ENCODE data around the gene ZC3H7A. TPM values are rescaled to one million over a fixed set of nuclear protein-coding genes. Genes with fewer than 3 reads are reported as not detected.

ZC3H7A gene
- total and polyA plus RNA-seq, 9 of the 15 experiments (the other 6 are each of a cell fraction or from before 2014, with no cell fraction given), result 19.8 to 49.1 (median 28.2) TPM

GRCh38 chr16:11719762-11720161, 77.3 kb downstream of the ZC3H7A start:
- Histone ChIP-seq H3K9ac (ENCODE audit: insufficient read depth in 1 of 2, low read depth in 2 of 2, low read length in 2 of 2) (no peak overlapping the region), H2AFZ (ENCODE audit: low read depth, low read length) (no peak overlapping the region), H3K27me3 (ENCODE audit: control insufficient read depth in 2 of 2, insufficient read depth in 2 of 2, low read length in 2 of 2) (no peaks in the 10 kb centered on the region), H3K9me1 (ENCODE audit: control insufficient read depth, insufficient read depth, low read length) (no peaks in the 10 kb centered on the region), H3K27ac (ENCODE audit: extremely low read depth, low read depth, low read length) (no peak overlapping the region; the same call in 2 of the 3 replicates), H3K4me2 (ENCODE audit: insufficient read depth, low read length) (no peak overlapping the region), H3K4me3 (no peak overlapping the region), H4K20me1 (replicated peaks; ENCODE audit: control insufficient read depth, insufficient read depth, low read length) (no peaks in the 10 kb centered on the region), H3K79me2 (ENCODE audit: control insufficient read depth, insufficient read depth, low read length) (no peaks in the 10 kb centered on the region), H3K4me1 (replicated peaks in 1 of 2; ENCODE audit: control insufficient read depth in 2 of 2, insufficient read depth in 2 of 2, low read length in 2 of 2) (no peaks in the 10 kb centered on the region), H3K36me3 (ENCODE audit: control insufficient read depth, insufficient read depth, low read length) (peaks cover 77% of the 10 kb centered on the region), H3K9me3 (replicated peaks; ENCODE audit: control insufficient read depth, insufficient read depth, low read depth, low read length) (no peaks in the 10 kb centered on the region)
- intact Hi-C loops (cut with micrococcal nuclease), result no loop called here
- FAIRE-seq (peak; percentile 66), DNase-seq (ENCODE audit: extremely low read depth in 1 of 4, low spot score in 3 of 4) (no peak), ATAC-seq (no peak)
- POLR2A ChIA-PET, result interaction anchor here (1.6 to 2.4 kb wide), 2 partner anchors 12 to 17 kb away, joined by 5 to 6 read pairs; no protein-coding TSS in a partner anchor
- CTCF ChIA-PET (ENCODE audit: low intra/inter-chr PET ratio), result interaction anchor here (0.8 kb wide), 1 partner anchor 9 kb away, joined by 3 read pairs; no protein-coding TSS in a partner anchor
- WGBS (ENCODE audit: insufficient coverage, low coverage, missing lambda C conversion rate), result 99% methylated on average over 4 of the region's 4 CpGs
- TF ChIP-seq, protein P1, sequence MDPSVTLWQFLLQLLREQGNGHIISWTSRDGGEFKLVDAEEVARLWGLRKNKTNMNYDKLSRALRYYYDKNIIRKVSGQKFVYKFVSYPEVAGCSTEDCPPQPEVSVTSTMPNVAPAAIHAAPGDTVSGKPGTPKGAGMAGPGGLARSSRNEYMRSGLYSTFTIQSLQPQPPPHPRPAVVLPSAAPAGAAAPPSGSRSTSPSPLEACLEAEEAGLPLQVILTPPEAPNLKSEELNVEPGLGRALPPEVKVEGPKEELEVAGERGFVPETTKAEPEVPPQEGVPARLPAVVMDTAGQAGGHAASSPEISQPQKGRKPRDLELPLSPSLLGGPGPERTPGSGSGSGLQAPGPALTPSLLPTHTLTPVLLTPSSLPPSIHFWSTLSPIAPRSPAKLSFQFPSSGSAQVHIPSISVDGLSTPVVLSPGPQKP (CRISPR knock-in tag; IDR thresholded peaks at IDR 0.05), result no peak
- in situ Hi-C loops (cut with MboI), result no loop called here
- BruUV-seq (replicated peaks), result no TSS peak

DNA sequence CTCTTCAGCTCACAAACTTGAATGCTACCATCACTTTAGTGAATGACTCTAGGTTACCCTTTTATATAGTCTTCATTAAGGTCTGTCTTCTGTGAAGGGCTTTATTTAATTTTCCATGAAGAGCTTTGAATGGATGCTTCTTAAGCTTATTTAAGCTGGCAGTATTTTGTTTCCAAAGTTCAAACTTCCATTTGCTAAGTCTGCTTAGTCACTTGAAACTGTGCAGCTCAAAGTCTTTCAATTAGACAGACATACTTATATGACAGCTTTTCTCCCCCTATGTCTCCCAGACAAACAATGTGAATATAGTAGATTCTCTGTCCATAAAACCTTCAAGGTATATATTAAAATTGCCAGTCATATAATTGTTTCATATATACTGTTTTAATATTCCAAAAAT, 77.9 kb downstream of the ZC3H7A start:
- Histone ChIP-seq H3K9me3 (replicated peaks; ENCODE audit: control insufficient read depth, insufficient read depth, low read depth, low read length) (no peaks in the 10 kb centered on the region), H2AFZ (ENCODE audit: low read depth, low read length) (no peak overlapping the region), H3K36me3 (ENCODE audit: control insufficient read depth, insufficient read depth, low read length) (peaks cover 79% of the 10 kb centered on the region), H4K20me1 (replicated peaks; ENCODE audit: control insufficient read depth, insufficient read depth, low read length) (no peaks in the 10 kb centered on the region), H3K4me3 (no peak overlapping the region), H3K4me1 (replicated peaks in 1 of 2; ENCODE audit: control insufficient read depth in 2 of 2, insufficient read depth in 2 of 2, low read length in 2 of 2) (no peaks in the 10 kb centered on the region), H3K27me3 (ENCODE audit: control insufficient read depth in 2 of 2, insufficient read depth in 2 of 2, low read length in 2 of 2) (no peaks in the 10 kb centered on the region), H3K9me1 (ENCODE audit: control insufficient read depth, insufficient read depth, low read length) (no peaks in the 10 kb centered on the region), H3K9ac (ENCODE audit: insufficient read depth in 1 of 2, low read depth in 2 of 2, low read length in 2 of 2) (no peak overlapping the region), H3K4me2 (ENCODE audit: insufficient read depth, low read length) (no peak overlapping the region), H3K79me2 (ENCODE audit: control insufficient read depth, insufficient read depth, low read length) (no peaks in the 10 kb centered on the region), H3K27ac (ENCODE audit: extremely low read depth, low read depth, low read length) (peak overlapping the region; percentile 16; the same call in 1 of the 3 replicates)
- ChIA-PET POLR2A (interaction anchor here (0.8 to 2.4 kb wide), 4 partner anchors 10 to 24 kb away, joined by 4 to 6 read pairs (median 4); partner anchors contain the start of gene TXNDC11), CTCF (ENCODE audit: low intra/inter-chr PET ratio) (interaction anchor here (0.8 kb wide), 1 partner anchor 9 kb away, joined by 3 read pairs; no protein-coding TSS in a partner anchor)
- BruUV-seq (replicated peaks), result no TSS peak
- ATAC-seq (no peak), DNase-seq (ENCODE audit: extremely low read depth in 1 of 4, low spot score in 3 of 4) (no peak), FAIRE-seq (no peak)
- intact Hi-C loops (cut with micrococcal nuclease), result no loop called here
- in situ Hi-C loops (cut with MboI), result no loop called here
- TF ChIP-seq PHB (CRISPR knock-in tag; IDR thresholded peaks at IDR 0.05) (no peak), ZFP1 (CRISPR knock-in tag; IDR thresholded peaks at IDR 0.05) (no peak), PYGO2 (tag; IDR thresholded peaks at IDR 0.05) (no peak), SRSF1 (IDR thresholded peaks at IDR 0.05; ENCODE audit: low read depth, low read length) (no peak), HMG20B (CRISPR knock-in tag; IDR thresholded peaks at IDR 0.05) (no peak), HDAC6 (IDR thresholded peaks at IDR 0.05; ENCODE audit: low read depth, low read length) (no peak), RHOXF2B (CRISPR knock-in tag; conservative IDR thresholded peaks at IDR 0.05) (no peak), YY1 (IDR thresholded peaks at IDR 0.05; ENCODE audit: borderline replicate concordance in 1 of 3, control insufficient read depth in 1 of 3, extremely low read depth in 1 of 3, insufficient read depth in 3 of 3, insufficient read length in 1 of 3, insufficient replicate concordance in 2 of 3, low read depth in 1 of 3, low read length in 2 of 3) (no peak)
- TF ChIP-seq, protein P2, sequence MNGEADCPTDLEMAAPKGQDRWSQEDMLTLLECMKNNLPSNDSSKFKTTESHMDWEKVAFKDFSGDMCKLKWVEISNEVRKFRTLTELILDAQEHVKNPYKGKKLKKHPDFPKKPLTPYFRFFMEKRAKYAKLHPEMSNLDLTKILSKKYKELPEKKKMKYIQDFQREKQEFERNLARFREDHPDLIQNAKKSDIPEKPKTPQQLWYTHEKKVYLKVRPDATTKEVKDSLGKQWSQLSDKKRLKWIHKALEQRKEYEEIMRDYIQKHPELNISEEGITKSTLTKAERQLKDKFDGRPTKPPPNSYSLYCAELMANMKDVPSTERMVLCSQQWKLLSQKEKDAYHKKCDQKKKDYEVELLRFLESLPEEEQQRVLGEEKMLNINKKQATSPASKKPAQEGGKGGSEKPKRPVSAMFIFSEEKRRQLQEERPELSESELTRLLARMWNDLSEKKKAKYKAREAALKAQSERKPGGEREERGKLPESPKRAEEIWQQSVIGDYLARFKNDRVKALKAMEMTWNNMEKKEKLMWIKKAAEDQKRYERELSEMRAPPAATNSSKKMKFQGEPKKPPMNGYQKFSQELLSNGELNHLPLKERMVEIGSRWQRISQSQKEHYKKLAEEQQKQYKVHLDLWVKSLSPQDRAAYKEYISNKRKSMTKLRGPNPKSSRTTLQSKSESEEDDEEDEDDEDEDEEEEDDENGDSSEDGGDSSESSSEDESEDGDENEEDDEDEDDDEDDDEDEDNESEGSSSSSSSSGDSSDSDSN (IDR thresholded peaks at IDR 0.05; ENCODE audit: borderline replicate concordance in 1 of 2, low read depth in 2 of 2, low read length in 2 of 2), result no peak
